HG02798 (cell line): ENCODE results near the gene GOLGA6L2.
"Not testable (repeated sequence)": the region's sequence is repeated elsewhere in the genome, so short reads cannot be mapped to it uniquely, and the experiment has no call there.

Experiments used
- ATAC-seq: cut with Tn5 transposase; IDR thresholded peaks from one replicate; pipeline ENCODE4 v1.9.1; 2021; ENCODE audit warnings: mild to moderate bottlenecking; ENCODE audit not compliant: unreplicated experiment, poor library complexity

GOLGA6L2 gene

DNA sequence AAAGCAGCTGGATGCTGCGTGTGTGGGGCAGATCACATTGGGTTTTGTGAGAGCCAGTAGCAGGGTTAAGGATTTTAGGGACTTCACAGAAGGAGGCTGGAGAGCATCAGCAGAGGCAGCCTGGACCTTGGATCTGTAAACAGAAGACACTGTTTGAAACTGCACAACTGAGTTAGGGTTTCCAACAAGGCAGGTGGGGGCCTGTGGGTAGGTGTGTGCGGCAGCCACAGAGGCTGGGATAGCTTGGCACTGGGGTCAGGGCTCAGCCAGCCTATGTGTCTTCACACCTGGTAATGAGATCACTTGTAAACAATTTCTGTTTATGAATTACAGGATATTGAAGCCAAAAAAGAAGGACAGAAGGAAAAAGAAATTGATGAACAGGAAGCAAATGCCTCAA, 12.3 kb downstream of the GOLGA6L2 start:
- not testable (repeated sequence) for ATAC-seq

DNA sequence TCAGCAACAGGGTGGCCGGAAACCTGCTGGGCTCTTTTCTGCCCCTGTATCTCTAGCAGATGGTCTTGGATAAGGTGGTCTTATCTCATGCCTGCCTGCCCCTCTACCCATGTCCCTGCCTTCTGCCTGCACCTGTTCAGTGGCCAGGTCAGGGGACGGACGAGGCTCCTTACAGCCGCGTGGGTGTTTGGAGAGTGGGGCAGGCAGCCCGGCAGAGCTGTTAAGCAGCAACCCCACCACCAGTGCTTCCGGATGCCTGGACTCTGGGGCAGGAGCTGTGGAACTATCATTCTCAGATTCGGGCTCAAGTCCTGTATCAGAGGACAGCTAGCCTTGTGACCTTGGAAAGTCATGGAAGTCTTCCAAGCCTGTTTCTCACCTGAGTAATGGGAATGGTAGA, 21.7 kb downstream of the GOLGA6L2 start:
- not testable (repeated sequence) for ATAC-seq

DNA sequence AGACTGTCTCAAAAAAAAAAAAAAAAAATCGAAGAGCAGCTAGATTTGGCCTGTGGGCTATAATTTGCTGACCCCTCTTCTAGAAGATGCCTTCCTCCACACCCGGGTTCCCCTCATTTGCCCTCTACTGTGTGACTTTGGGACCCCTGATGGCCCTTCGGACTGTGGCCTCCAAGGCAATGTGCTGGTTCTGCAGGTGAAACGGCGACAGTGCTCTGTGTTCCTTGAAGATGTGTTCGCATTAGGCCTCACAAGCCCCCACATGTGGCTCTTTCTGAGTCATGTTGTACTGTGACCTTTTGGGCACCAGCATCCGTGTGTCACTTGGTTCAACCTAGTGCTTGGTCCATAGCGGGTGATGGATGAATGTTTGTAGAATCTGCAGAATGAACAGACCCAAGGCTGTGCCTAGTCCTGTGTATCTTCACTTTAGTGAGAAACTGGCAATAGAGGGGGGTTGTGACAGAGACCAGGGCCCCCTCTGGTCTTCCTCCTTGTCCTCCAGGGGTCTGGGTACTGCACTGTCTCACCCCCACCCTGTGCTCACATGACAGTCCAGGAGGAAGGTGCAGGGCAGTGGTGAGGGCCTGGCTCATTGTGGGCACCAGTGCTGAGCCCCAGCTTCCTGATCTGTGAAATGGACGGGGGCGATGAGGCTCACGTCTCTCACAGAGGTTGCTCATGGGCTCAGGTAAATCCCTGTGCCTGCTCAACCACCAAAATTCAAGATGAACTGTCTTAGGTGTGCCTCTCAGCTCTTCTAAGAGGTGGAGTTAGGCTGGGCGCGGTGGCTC, 22.7 kb downstream of the GOLGA6L2 start:
- ATAC-seq = no peak

- peak; percentile 75 for ATAC-seq
Measured at GRCh38 chr15:23422946-23423708, 23.9 kb downstream of the GOLGA6L2 start.

- no peak for ATAC-seq
Measured at GRCh38 chr15:23422099-23422945, 24.7 kb downstream of the GOLGA6L2 start.

DNA sequence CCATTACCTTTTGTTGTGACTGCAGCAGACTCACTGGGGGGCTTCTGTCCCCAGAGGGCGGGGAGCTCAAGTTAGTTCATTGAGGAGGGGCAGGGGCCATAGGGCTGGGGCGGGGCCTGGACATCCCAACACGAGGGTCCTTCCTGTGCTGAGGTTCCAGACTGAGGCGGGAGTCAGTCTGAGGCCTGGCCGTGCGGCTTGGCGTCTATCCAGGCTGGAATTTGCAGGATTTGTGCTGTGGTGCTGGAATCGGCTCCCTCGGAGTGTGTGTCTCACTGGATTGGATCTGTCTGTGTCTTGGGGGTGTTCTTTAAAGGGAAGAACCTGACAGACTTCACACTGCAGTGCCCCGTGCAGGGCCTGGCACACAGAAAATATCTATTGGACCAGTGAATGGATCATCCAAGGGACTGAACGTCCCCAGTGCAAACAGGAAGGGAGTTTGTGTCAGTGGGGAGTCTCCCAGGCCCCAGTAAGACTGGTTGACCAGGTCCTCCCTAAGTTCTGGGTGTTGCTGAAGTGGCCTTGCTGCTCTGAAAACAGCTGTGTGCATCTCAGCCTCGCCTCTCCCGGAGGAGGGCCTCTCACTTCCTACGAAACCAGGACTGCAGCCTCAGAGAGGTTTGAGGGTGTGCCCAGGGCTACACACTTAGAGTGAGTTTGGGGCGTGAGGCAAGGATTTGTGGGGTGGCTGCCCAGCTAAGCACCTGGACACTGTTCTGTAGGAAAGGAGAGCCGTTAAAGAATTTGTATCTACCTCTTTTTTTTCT, 26.1 kb downstream of the GOLGA6L2 start:
- peak; percentile 58 for ATAC-seq

- peak; percentile 74 for ATAC-seq
Measured at GRCh38 chr15:23416349-23417276, 30.4 kb downstream of the GOLGA6L2 start.

GRCh38 chr15:23415866-23416265, 31.2 kb downstream of the GOLGA6L2 start:
- ATAC-seq = not testable (repeated sequence)

DNA sequence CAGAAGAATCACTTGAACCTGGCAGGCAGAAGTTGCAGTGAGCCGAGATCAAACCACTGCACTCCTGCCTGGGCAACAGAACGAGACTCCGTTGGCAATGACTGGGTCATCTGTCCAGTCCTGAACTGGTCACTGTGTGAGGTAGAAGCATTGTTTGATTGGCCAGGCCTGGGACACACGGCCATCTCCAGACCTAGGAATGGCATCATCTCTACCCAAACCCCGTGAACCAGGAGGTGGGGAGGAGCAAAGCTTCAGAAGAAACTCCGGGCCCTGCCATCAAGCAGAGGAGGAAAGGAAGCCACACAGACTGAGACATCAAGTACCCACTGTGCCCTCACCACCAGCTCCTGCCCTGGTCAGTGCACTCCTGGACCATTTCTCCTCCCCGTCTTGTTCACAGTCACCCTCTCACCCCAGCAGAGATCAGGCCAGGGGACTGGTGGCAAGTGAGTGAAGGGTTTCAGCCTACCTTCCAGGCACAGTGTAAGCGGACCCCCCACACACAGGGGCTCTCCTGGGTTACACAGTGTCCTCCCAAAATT, 31.6 kb downstream of the GOLGA6L2 start:
- ATAC-seq = no peak

DNA sequence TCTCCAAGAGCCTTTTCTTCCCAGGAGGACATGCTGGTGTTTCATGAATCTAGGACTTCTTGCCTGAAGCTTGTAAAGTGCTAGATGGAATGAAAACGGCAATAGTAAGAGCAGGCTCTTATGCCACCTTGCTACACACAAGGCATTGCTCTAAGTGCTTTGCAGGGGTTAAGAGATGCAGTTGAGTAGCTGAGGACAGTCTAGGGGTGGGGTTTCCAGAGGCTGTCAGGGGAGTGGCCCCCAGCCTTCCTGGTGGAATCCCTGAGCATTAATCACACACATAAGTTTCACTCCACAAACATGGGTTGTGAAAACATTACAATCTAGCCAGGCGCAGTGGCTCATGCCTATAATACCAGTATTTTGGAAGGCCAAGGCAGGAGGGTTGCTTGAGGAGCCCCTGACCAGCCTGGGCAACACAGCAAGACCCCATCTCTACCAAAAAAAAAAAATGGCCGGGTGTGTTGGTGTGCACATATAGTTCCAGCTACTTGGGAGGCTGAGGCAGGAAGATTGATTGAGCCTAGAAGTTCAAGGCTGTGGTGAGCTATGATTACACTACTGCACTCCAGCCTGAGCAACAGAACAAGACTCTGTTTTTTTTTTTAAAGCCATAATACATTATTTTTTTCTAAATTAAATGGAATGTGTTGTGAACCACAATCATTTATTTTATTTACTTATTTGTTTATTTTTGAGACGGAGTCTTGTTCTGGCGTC, 34.0 kb downstream of the GOLGA6L2 start:
- ATAC-seq = not testable (repeated sequence)

DNA sequence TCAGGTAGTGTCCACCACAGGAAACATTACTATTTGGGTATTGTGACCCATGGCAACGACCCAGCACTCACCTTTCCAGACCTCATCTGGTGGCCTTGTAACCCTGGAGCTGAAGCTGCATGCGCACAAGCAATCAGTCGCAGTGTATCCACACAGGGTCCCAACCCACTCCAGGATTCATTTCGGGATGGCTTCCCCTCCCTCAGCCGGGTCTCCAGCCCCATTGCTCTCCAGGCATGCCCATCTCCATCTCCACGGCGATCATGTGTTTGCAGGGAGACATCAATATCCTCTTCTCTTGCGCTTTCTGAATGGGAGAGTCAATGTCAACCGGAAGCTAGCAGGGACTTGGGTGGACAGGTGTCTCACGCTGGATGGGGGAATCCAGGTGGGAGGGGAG, 35.2 kb downstream of the GOLGA6L2 start:
- ATAC-seq = no peak

- ATAC-seq = no peak
Measured at GRCh38 chr15:23403550-23403949, 43.5 kb downstream of the GOLGA6L2 start.

DNA sequence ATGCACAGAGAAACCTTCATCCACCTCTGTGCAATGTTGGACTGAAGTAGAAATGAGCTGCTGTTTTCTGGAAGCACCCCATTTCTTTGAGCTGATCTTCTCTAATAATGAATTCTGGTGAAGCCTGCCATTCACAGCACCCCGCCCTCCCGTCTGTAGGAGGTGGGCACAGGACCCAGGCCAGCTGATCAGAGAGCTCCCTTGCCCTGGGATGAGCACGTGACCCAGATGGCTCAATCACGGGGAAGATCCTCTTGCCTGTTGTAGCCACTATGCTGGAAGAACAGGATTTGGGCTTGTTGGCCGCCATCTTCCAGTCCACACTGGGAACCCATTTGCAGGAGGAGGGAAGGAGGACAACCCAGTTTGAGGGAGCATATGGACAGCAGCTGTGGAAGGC, 44.5 kb downstream of the GOLGA6L2 start:
- ATAC-seq = no peak

- ATAC-seq = no peak
Measured at GRCh38 chr15:23402140-23402539, 44.9 kb downstream of the GOLGA6L2 start.

- ATAC-seq = no peak
Measured at GRCh38 chr15:23401627-23402026, 45.4 kb downstream of the GOLGA6L2 start.

DNA sequence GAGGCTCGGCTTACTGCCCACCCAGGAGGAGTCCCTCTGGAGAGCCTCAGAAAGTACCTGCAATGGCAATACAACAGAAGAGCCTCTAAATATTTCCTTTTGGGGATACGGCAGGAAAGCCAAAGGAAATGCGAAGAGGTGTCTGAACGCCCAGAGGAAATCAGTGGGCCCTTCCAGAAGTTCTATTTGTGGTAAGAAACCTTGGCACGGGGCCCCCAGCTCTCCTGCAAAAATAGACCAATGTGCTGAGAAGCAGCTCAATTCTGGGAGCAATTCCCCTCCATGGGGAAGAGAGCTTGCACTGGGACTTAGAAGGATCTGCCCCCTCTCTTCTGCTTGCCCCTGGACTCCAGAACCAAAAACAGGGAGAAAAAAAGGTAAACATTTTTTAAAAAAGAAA, 47.8 kb downstream of the GOLGA6L2 start:
- not testable (repeated sequence) for ATAC-seq

- ATAC-seq = not testable (repeated sequence)
Measured at GRCh38 chr15:23398357-23398756, 48.7 kb downstream of the GOLGA6L2 start.

DNA sequence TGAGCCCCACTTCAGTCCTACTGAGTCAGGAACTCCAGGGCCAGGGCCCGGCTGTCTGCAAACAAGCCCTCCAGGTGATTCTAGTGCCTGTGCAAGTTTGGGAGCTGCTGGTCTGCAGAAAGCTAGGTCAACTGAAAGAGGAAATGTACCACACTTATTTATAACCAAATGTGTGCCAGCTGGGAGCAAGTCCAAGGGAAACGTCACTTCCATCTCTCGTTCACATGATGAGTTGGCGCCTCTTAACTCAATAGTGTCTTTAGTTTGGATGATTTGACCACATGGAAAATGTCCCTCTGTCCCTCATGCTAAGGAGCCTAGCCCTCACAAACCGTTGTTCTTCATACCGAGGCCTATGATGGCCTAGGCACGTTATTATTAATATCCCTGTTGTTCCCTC, 49.3 kb downstream of the GOLGA6L2 start:
- no peak for ATAC-seq
